Keratinocyte (primary cell): ENCODE data around the gene USP12. TPM values are rescaled to one million over a fixed set of nuclear protein-coding genes. Genes with fewer than 3 reads are reported as not detected.

Source experiments
- DNase-seq: peaks from one replicate; pipeline ENCODE4 v3.0.0-alpha.2; 2011; ENCODE audit warnings: low read depth, missing footprints, low spot score
- FAIRE-seq: peaks from 2 replicates; lab custom pipeline; 2011; peaks lifted over from hg19 to GRCh38; lab: Jason Lieb, UNC
- H2AFZ ChIP-seq: 2 replicates; pipeline ENCODE4 v1.6.0; 2012; ENCODE audit warnings: low read length, control low read depth, inconsistent platforms; ENCODE audit not compliant: control insufficient read depth
- H3K27ac ChIP-seq: 2 replicates; pipeline ENCODE4 v1.5.1; 2011; ENCODE audit warnings: low read length; ENCODE audit not compliant: control insufficient read depth, insufficient read depth
- H3K27me3 ChIP-seq: 3 replicates; pipeline ENCODE4 v1.6.0; 2011; ENCODE audit warnings: low read length; ENCODE audit not compliant: control insufficient read depth, insufficient read depth; ENCODE audit errors: extremely low read depth
- H3K36me3 ChIP-seq, 2 experiments: 2 replicates in 1 of 2; 3 replicates in 1 of 2; pipeline ENCODE4 v1.5.1; 2011; ENCODE audit warnings: low read length in 2 of 2, mild to moderate bottlenecking in 1 of 2; ENCODE audit not compliant: control insufficient read depth in 2 of 2, insufficient read depth in 2 of 2; ENCODE audit errors: extremely low read depth in 1 of 2
- H3K4me1 ChIP-seq: 3 replicates; pipeline ENCODE4 v1.5.1; 2011; ENCODE audit warnings: low read length; ENCODE audit not compliant: control insufficient read depth, insufficient read depth; ENCODE audit errors: extremely low read depth
- H3K4me2 ChIP-seq: 3 replicates; pipeline ENCODE4 v1.6.0; 2011; ENCODE audit warnings: low read depth, low read length; ENCODE audit not compliant: control insufficient read depth, insufficient read depth; ENCODE audit errors: extremely low read depth
- H3K4me3 ChIP-seq, 3 experiments: fragments of 200-600 bp in 1 of 3; sonication (generic) in 1 of 3; 2 replicates in 2 of 3; 3 replicates in 1 of 3; pipeline ENCODE4 v1.5.1; 2011 to 2016; ENCODE audit warnings: low read length in 3 of 3, mild to moderate bottlenecking in 3 of 3, control low read depth in 2 of 3, inconsistent platforms in 1 of 3, low read depth in 1 of 3, mixed read lengths in 1 of 3, mixed run types in 1 of 3, moderate library complexity in 1 of 3; ENCODE audit not compliant: control insufficient read depth in 2 of 3, insufficient read depth in 2 of 3; ENCODE audit errors: extremely low read depth in 1 of 3
- H3K79me2 ChIP-seq: 2 replicates; pipeline ENCODE4 v1.6.0; 2012; ENCODE audit warnings: low read length; ENCODE audit not compliant: control insufficient read depth, insufficient read depth
- H3K9ac ChIP-seq: 3 replicates; pipeline ENCODE4 v1.6.0; 2011; ENCODE audit warnings: low read length; ENCODE audit not compliant: control insufficient read depth, insufficient read depth; ENCODE audit errors: extremely low read depth
- H3K9me1 ChIP-seq: 3 replicates; pipeline ENCODE4 v1.6.0; 2011; ENCODE audit warnings: low read length; ENCODE audit not compliant: control insufficient read depth, insufficient read depth; ENCODE audit errors: extremely low read depth
- H3K9me3 ChIP-seq: 2 replicates; pipeline ENCODE4 v1.5.1; 2012; ENCODE audit warnings: low read depth, low read length; ENCODE audit not compliant: control insufficient read depth
- H4K20me1 ChIP-seq: 3 replicates; pipeline ENCODE4 v1.6.0; 2011; ENCODE audit warnings: low read length; ENCODE audit not compliant: control insufficient read depth, insufficient read depth; ENCODE audit errors: extremely low read depth
- CTCF ChIP-seq, 3 experiments: IDR thresholded peaks in 1 of 3; conservative IDR thresholded peaks in 1 of 3; optimal IDR thresholded peaks in 1 of 3; 2 replicates in 2 of 3; 3 replicates in 1 of 3; pipeline versions ENCODE3 to v1.5.1; 2011; ENCODE audit warnings: low read length in 3 of 3, mild to moderate bottlenecking in 3 of 3, moderate library complexity in 2 of 3, control low read depth in 1 of 3, inconsistent platforms in 1 of 3; ENCODE audit not compliant: insufficient read depth in 2 of 3; ENCODE audit errors: extremely low read depth in 1 of 3
- EZH2 ChIP-seq: IDR thresholded peaks from one replicate; pipeline ENCODE4 v1.6.1; 2012; ENCODE audit warnings: inconsistent platforms, mild to moderate bottlenecking, low read length, moderate library complexity
- dilution Hi-C: fragments of 300-500 bp; cut with MboI; formaldehyde crosslinking; loops from one replicate; pipeline ENCODE4 v1.7.0; 2020; ENCODE audit warnings: low sequenced_read_pairs; ENCODE audit not compliant: extremely low pct_ligation_motif_present
- polyA plus RNA-seq, 5 experiments: library from polyadenylated mRNA; depleted of rRNA in 3 of 5; stranded (reverse) in 3 of 5; stranded (forward) in 1 of 5; unstranded in 1 of 5; fragments of >200 nt; gene quantifications; 1 replicate in 1 of 5; 2 replicates in 3 of 5; 3 replicates in 1 of 5; pipeline versions ENCODE4 v1.2.1 to v1.2.3, GENCODE V29; 2011 to 2012; ENCODE audit warnings: missing spikeins in 2 of 5, low read depth in 1 of 5, low replicate concordance in 1 of 5

Gene USP12
- polyA plus RNA-seq, 1 donor (not counting 4 experiments of a cell fraction or from before 2014, with no cell fraction given), result 20.7 TPM

GRCh38 chr13:27139565-27139964 is 32.0 kb downstream of the USP12 start:
- H2AFZ ChIP-seq, result no peak overlapping the region
- DNase-seq, result peak; percentile 21
- no peaks in the 10 kb centered on the region for H3K27me3 ChIP-seq
- peak overlapping the region in 1 of 3 experiments; percentile 12 for H3K4me3 ChIP-seq
- H3K9me3 ChIP-seq, result no peaks in the 10 kb centered on the region
- no peaks in the 10 kb centered on the region for H3K36me3 ChIP-seq
- peak overlapping the region; percentile 44 for H3K27ac ChIP-seq
- TF ChIP-seq CTCF (optimal IDR thresholded peaks at IDR 0.05 in 1 of 3, IDR thresholded peaks at IDR 0.05 in 1 of 3, conservative IDR thresholded peaks at IDR 0.05 in 1 of 3; ENCODE audit: extremely low read depth in 1 of 3, insufficient read depth in 2 of 3, low read length in 3 of 3) (no peak), EZH2 (no peak)
- H3K4me2 ChIP-seq, result peak overlapping the region; percentile 66
- no peaks in the 10 kb centered on the region for H3K9me1 ChIP-seq
- dilution Hi-C loops, result no loop called here
- peak overlapping the region; percentile 19 for H3K9ac ChIP-seq
- peaks cover 74% of the 10 kb centered on the region for H3K79me2 ChIP-seq
- no peaks in the 10 kb centered on the region for H4K20me1 ChIP-seq
- peaks cover 19% of the 10 kb centered on the region for H3K4me1 ChIP-seq
- no peak for FAIRE-seq

- H3K27me3 ChIP-seq, result no peaks in the 10 kb centered on the region
- H3K79me2 ChIP-seq, result peaks cover 76% of the 10 kb centered on the region
- no peak overlapping the region for H3K9ac ChIP-seq
- dilution Hi-C loops, result no loop called here
- no peaks in the 10 kb centered on the region for H3K9me1 ChIP-seq
- TF ChIP-seq EZH2 (no peak), CTCF (optimal IDR thresholded peaks at IDR 0.05 in 1 of 3, IDR thresholded peaks at IDR 0.05 in 1 of 3, conservative IDR thresholded peaks at IDR 0.05 in 1 of 3; ENCODE audit: extremely low read depth in 1 of 3, insufficient read depth in 2 of 3, low read length in 3 of 3) (no peak)
- H3K4me1 ChIP-seq, result peaks cover 19% of the 10 kb centered on the region
- FAIRE-seq (peak; percentile 56), DNase-seq (no peak)
- H3K4me2 ChIP-seq, result peak overlapping the region; percentile 66
- no peak overlapping the region for H2AFZ ChIP-seq
- no peak overlapping the region for H3K4me3 ChIP-seq
- peak overlapping the region; percentile 44 for H3K27ac ChIP-seq
- H3K9me3 ChIP-seq, result no peaks in the 10 kb centered on the region
- H3K36me3 ChIP-seq, result no peaks in the 10 kb centered on the region
- H4K20me1 ChIP-seq, result no peaks in the 10 kb centered on the region
Observed at GRCh38 chr13:27138457-27139093, 33.0 kb downstream of the USP12 start.
